ENCODE results near the gene CDK16.

DNA sequence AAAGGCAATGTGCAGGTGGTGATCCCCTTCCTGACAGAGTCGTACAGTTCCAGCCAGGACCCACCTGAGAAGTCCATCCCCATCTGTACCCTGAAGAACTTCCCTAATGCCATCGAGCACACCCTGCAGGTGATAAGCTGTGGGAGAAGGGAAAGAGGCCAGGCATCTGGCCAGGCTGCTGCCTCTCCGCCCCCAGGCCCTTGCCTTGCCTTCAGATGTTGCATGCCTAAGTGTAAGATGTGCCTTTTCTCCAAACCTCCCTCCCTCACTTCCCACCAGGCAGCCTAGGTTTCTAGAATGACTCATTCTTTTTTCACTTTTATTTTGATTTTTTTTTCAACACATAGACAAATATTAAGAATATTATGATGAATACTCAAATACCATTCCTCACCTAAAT is 12.2 kb upstream of the CDK16 start:
- TF ChIP-seq POLR2A (IDR thresholded peaks at IDR 0.05; ENCODE audit: low read depth, low read length), result no peak
- no peak for TF ChIP-seq POLR2AphosphoS5 (IDR thresholded peaks at IDR 0.05; ENCODE audit: low read depth, low read length)
